DOHH2 (cell line): ENCODE results near the gene CFL2.

ENCODE experiments used
- CTCF ChIP-seq: fragments of 200-600 bp; sonication (generic); IDR thresholded peaks from one replicate; pipeline ENCODE4 v1.5.1; 2014; ENCODE audit warnings: antibody characterized with exemption, mild to moderate bottlenecking, low read depth, low read length; ENCODE audit not compliant: poor library complexity, severe bottlenecking
- EZH2phosphoT487 ChIP-seq: fragments of 200-600 bp; sonication (generic); IDR thresholded peaks from 2 replicates; pipeline ENCODE4 v1.6.1; 2017; ENCODE audit warnings: borderline replicate concordance, mild to moderate bottlenecking, antibody characterized with exemption, low read length, moderate library complexity, mixed read lengths

GRCh38 chr14:34700622-34701130 lies 13.7 kb downstream of the CFL2 start:
- TF ChIP-seq CTCF (no peak), EZH2phosphoT487 (no peak)
